ENCODE measurements around the gene KYNU.
"Not testable (repeated sequence)": the region's sequence is repeated elsewhere in the genome, so short reads cannot be mapped to it uniquely, and the experiment has no call there.

The KYNU gene

GRCh38 chr2:143068509-143068908 is 191.0 kb downstream of the KYNU start:
- no peak overlapping the region for H3K4me2 ChIP-seq (ENCODE audit: low read length)
- no peaks in the 10 kb centered on the region for H3K36me3 ChIP-seq (ENCODE audit: insufficient read depth, low read length)
- TF ChIP-seq EZH2 (IDR thresholded peaks at IDR 0.05; ENCODE audit: borderline replicate concordance, low read length) (no peak), CTCF (IDR thresholded peaks at IDR 0.05; ENCODE audit: low read length) (no peak)
- no peaks in the 10 kb centered on the region for H3F3A ChIP-seq (ENCODE audit: insufficient read depth, low read length)
- 0 out of 2 replicates have a peak, but pooled peaks cover 4% of the 10 kb centered on the region for H3K9me3 ChIP-seq (ENCODE audit: low read length)
- H2AFZ ChIP-seq (ENCODE audit: low read length): no peak overlapping the region
- H3K27me3 ChIP-seq (ENCODE audit: insufficient read depth, low read length): no peaks in the 10 kb centered on the region
- H3K79me2 ChIP-seq (ENCODE audit: insufficient read depth, low read length): no peaks in the 10 kb centered on the region
- H4K20me1 ChIP-seq (ENCODE audit: insufficient read depth, low read length): no peaks in the 10 kb centered on the region
- peaks cover 3% of the 10 kb centered on the region for H3K9me2 ChIP-seq (ENCODE audit: low read depth, low read length)
- H3K4me3 ChIP-seq (ENCODE audit: low read depth, low read length, poor library complexity, severe bottlenecking): no peak overlapping the region
- H3K4me1 ChIP-seq (ENCODE audit: insufficient read depth, low read length, severe bottlenecking): no peaks in the 10 kb centered on the region
- no peak overlapping the region for H3K9ac ChIP-seq (ENCODE audit: low read length)
- H3K27ac ChIP-seq (ENCODE audit: low read depth, low read length, poor library complexity, severe bottlenecking): no peak overlapping the region

- H3K9ac ChIP-seq (ENCODE audit: low read length): no peak overlapping the region
- H2AFZ ChIP-seq (ENCODE audit: low read length): no peak overlapping the region
- H3F3A ChIP-seq (ENCODE audit: insufficient read depth, low read length): no peaks in the 10 kb centered on the region
- H3K27me3 ChIP-seq (ENCODE audit: insufficient read depth, low read length): no peaks in the 10 kb centered on the region
- no peaks in the 10 kb centered on the region for H3K36me3 ChIP-seq (ENCODE audit: insufficient read depth, low read length)
- TF ChIP-seq CTCF (IDR thresholded peaks at IDR 0.05; ENCODE audit: low read length) (no peak), EZH2 (IDR thresholded peaks at IDR 0.05; ENCODE audit: borderline replicate concordance, low read length) (no peak)
- no peaks in the 10 kb centered on the region for H4K20me1 ChIP-seq (ENCODE audit: insufficient read depth, low read length)
- no peaks in the 10 kb centered on the region for H3K79me2 ChIP-seq (ENCODE audit: insufficient read depth, low read length)
- no peak overlapping the region for H3K4me2 ChIP-seq (ENCODE audit: low read length)
- H3K27ac ChIP-seq (ENCODE audit: low read depth, low read length, poor library complexity, severe bottlenecking): no peak overlapping the region
- H3K9me2 ChIP-seq (ENCODE audit: low read depth, low read length): peaks cover 3% of the 10 kb centered on the region; the same call in 1 of the 2 replicates
- H3K4me3 ChIP-seq (ENCODE audit: low read depth, low read length, poor library complexity, severe bottlenecking): no peak overlapping the region
- no peaks in the 10 kb centered on the region for H3K4me1 ChIP-seq (ENCODE audit: insufficient read depth, low read length, severe bottlenecking)
- H3K9me3 ChIP-seq (ENCODE audit: low read length): no peaks in the 10 kb centered on the region
Measured at GRCh38 chr2:143070704-143071103, 193.2 kb downstream of the KYNU start.

GRCh38 chr2:143071185-143071876 is 193.9 kb downstream of the KYNU start:
- no peaks in the 10 kb centered on the region for H3F3A ChIP-seq (ENCODE audit: insufficient read depth, low read length)
- H3K27me3 ChIP-seq (ENCODE audit: insufficient read depth, low read length): no peaks in the 10 kb centered on the region
- H4K20me1 ChIP-seq (ENCODE audit: insufficient read depth, low read length): no peaks in the 10 kb centered on the region
- no peak overlapping the region for H3K9ac ChIP-seq (ENCODE audit: low read length)
- peaks cover 3% of the 10 kb centered on the region; the same call in 1 of the 2 replicates for H3K9me2 ChIP-seq (ENCODE audit: low read depth, low read length)
- H3K4me3 ChIP-seq (ENCODE audit: low read depth, low read length, poor library complexity, severe bottlenecking): no peak overlapping the region
- no peak for TF ChIP-seq EZH2 (IDR thresholded peaks at IDR 0.05; ENCODE audit: borderline replicate concordance, low read length)
- no peak for TF ChIP-seq CTCF (IDR thresholded peaks at IDR 0.05; ENCODE audit: low read length)
- no peak overlapping the region for H3K4me2 ChIP-seq (ENCODE audit: low read length)
- H2AFZ ChIP-seq (ENCODE audit: low read length): no peak overlapping the region
- no peaks in the 10 kb centered on the region for H3K9me3 ChIP-seq (ENCODE audit: low read length)
- H3K79me2 ChIP-seq (ENCODE audit: insufficient read depth, low read length): no peaks in the 10 kb centered on the region
- no peak overlapping the region for H3K27ac ChIP-seq (ENCODE audit: low read depth, low read length, poor library complexity, severe bottlenecking)
- H3K4me1 ChIP-seq (ENCODE audit: insufficient read depth, low read length, severe bottlenecking): no peaks in the 10 kb centered on the region
- no peaks in the 10 kb centered on the region for H3K36me3 ChIP-seq (ENCODE audit: insufficient read depth, low read length)

- H3K4me1 ChIP-seq (ENCODE audit: insufficient read depth, low read length, severe bottlenecking); H3K27me3 ChIP-seq (ENCODE audit: insufficient read depth, low read length); H3K4me2 ChIP-seq (ENCODE audit: low read length); H2AFZ ChIP-seq (ENCODE audit: low read length); H3K36me3 ChIP-seq (ENCODE audit: insufficient read depth, low read length); H3F3A ChIP-seq (ENCODE audit: insufficient read depth, low read length); H3K79me2 ChIP-seq (ENCODE audit: insufficient read depth, low read length); H3K9ac ChIP-seq (ENCODE audit: low read length); H3K9me2 ChIP-seq (ENCODE audit: low read depth, low read length); H3K4me3 ChIP-seq (ENCODE audit: low read depth, low read length, poor library complexity, severe bottlenecking); H3K9me3 ChIP-seq (ENCODE audit: low read length); H3K27ac ChIP-seq (ENCODE audit: low read depth, low read length, poor library complexity, severe bottlenecking); H4K20me1 ChIP-seq (ENCODE audit: insufficient read depth, low read length): not testable (repeated sequence)
Measured at GRCh38 chr2:143074913-143075312, 197.4 kb downstream of the KYNU start.
